ENCODE data around the gene PIRT. TPM values are rescaled to one million over a fixed set of nuclear protein-coding genes. Genes with fewer than 3 reads are reported as not detected.

The PIRT gene
- total RNA-seq, 6 experiments from 2014 or later, result not detected

DNA sequence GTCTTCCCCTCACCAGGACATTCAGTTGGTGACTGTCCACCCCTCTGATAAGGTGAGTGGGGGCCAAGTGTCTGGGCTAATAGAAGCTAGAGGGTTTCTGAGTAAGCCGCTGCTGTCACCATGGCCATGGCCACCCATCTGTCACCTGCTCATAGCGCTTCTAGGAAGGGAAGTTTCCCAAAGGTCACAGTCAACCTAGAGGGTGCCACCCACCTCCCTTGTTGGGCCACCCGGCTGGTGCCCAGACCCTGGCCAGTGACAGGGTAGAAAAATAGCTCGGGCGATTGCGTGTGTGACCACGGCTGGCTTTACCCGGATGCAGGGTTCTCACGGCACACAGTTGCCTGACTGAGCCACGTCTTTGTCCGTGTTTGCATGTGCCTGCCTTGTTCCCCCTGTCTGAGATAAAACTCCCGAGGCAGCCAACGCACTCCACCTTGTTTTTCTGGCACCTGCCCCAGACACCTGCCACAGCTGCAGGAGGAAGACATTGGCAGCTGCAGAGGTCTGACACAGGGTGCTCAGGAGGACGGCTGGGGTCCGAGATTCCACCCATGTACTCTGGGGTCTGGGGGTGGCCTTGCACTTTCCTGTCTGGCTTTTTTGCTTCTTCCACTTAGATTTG, 809 bp downstream of the PIRT start:
- Mint-ChIP-seq H3K4me1 (ENCODE audit: low read depth) (no peaks in the 10 kb centered on the region), H3K9me3 (no peaks in the 10 kb centered on the region), H3K4me3 (no peak overlapping the region), H3K27me3 (ENCODE audit: insufficient read depth) (peaks cover 7% of the 10 kb centered on the region; the same call in 1 of the 2 replicates), H3K27ac (no peak overlapping the region), H3K36me3 (ENCODE audit: low read depth) (no peaks in the 10 kb centered on the region)
- TF ChIP-seq, protein P1, sequence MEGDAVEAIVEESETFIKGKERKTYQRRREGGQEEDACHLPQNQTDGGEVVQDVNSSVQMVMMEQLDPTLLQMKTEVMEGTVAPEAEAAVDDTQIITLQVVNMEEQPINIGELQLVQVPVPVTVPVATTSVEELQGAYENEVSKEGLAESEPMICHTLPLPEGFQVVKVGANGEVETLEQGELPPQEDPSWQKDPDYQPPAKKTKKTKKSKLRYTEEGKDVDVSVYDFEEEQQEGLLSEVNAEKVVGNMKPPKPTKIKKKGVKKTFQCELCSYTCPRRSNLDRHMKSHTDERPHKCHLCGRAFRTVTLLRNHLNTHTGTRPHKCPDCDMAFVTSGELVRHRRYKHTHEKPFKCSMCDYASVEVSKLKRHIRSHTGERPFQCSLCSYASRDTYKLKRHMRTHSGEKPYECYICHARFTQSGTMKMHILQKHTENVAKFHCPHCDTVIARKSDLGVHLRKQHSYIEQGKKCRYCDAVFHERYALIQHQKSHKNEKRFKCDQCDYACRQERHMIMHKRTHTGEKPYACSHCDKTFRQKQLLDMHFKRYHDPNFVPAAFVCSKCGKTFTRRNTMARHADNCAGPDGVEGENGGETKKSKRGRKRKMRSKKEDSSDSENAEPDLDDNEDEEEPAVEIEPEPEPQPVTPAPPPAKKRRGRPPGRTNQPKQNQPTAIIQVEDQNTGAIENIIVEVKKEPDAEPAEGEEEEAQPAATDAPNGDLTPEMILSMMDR (IDR thresholded peaks at IDR 0.05), result no peak
- no peak for DNase-seq

DNA sequence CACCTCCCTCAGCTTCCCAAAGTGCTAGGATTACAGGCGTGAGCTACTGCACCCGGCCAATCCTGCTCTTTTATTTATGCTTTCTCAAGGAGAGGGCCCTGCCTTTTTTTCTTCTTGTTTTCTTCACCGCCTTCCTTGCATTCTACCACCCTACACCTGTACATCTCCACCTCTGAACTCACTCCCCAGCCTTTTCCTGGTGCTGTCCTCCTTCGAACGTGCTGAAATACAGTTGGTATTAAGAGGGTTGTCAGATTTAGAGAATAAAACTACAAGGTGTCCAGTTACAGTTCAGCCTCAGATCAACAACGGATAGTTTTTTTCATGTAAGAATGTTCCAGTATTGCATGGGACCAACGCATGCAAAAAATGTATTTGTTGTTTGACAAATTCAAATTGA, 1.7 kb downstream of the PIRT start:
- Mint-ChIP-seq H3K9me3 (no peaks in the 10 kb centered on the region; the same call in 1 of the 2 replicates), H3K36me3 (ENCODE audit: low read depth) (no peaks in the 10 kb centered on the region), H3K27ac (no peak overlapping the region), H3K27me3 (ENCODE audit: insufficient read depth) (peaks cover 7% of the 10 kb centered on the region; the same call in 1 of the 2 replicates), H3K4me3 (no peak overlapping the region), H3K4me1 (ENCODE audit: low read depth) (no peaks in the 10 kb centered on the region)
- no peak for DNase-seq
- TF ChIP-seq, protein P1 (IDR thresholded peaks at IDR 0.05), result no peak

DNA sequence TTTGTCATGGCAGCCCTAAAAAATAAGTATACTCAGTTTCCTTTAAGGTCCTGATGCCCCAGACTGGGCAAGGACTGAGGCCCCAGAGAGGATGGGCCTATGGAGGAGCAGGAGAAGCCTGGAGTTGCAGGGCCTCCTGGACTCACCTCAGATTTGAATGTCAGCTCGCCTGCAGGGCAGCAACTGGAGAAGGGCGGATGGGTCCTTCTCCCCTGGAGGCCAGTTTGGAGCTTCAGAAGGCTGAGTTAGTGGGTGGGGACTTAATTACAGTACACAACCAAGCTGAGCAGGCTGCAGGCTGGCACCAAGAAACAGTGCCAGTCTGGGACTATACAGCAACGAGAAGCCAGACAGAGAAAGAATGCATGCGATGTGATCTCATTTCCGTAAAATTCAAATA, 6.2 kb downstream of the PIRT start:
- TF ChIP-seq, protein P1 (IDR thresholded peaks at IDR 0.05), result no peak
- no peak overlapping the region for H3K27ac Mint-ChIP-seq
- H3K4me3 Mint-ChIP-seq, result no peak overlapping the region
- no peaks in the 10 kb centered on the region; the same call in 1 of the 2 replicates for H3K9me3 Mint-ChIP-seq
- no peaks in the 10 kb centered on the region for H3K36me3 Mint-ChIP-seq (ENCODE audit: low read depth)
- no peaks in the 10 kb centered on the region for H3K4me1 Mint-ChIP-seq (ENCODE audit: low read depth)
- peaks cover 7% of the 10 kb centered on the region for H3K27me3 Mint-ChIP-seq (ENCODE audit: insufficient read depth)
- no peak for DNase-seq

DNA sequence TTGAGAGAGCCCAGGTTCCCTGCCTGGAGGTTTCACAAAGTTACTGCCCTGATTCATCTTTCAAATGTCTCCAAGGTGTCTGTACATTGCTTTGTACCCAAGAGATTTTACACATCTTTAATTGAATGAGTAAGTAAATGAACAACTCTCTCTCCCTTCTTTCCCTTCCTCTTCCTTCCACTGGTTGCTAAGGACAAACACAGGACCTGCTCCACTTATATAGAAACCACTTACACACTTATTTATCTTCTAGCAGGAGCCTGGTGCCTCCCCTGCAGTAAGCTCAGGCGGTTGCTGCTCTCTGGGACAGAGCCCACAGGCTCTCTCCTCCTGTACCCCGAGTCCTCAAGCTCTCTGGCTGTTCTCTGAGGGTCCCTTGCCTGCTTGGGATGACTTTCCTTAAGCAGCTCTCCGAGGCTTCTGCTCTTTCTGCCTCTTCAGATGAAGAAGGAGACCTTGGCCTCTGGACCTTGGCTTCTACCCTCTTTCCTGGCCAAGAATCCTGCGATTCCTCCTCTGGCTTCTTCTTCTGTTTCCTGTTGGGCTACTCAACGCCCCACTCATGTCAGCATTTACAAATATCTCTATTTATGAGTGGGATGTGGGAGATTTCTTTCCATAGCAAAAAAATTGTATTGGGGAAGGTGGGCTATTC, 9.9 kb downstream of the PIRT start:
- Mint-ChIP-seq H3K4me1 (ENCODE audit: low read depth) (no peaks in the 10 kb centered on the region), H3K27ac (no peak overlapping the region), H3K4me3 (no peak overlapping the region), H3K27me3 (ENCODE audit: insufficient read depth) (no peaks in the 10 kb centered on the region; the same call in none of the 2 replicates), H3K9me3 (peaks cover 9% of the 10 kb centered on the region; the same call in 1 of the 2 replicates), H3K36me3 (ENCODE audit: low read depth) (no peaks in the 10 kb centered on the region)
- no peak for DNase-seq
- TF ChIP-seq, protein P1 (IDR thresholded peaks at IDR 0.05), result no peak

DNA sequence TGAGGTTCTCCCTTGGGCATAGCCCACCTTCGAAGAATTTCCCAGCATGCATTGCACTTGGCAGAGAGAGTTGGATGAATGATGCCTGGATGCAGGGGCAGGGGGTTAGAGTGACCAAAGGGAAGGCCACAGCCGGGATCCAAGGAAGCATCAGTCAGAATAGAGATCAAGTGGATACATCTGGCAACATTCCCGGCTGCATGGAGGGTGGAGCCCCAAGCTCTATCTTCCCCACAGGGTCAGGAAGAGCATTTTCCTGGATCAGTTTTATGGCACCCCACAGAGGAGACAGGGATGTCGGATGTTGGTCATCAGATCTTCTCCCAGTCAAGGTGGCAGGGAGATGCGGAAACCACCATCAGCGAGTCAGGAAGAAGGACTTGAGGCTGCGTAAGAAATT, 13.0 kb downstream of the PIRT start:
- H3K27ac Mint-ChIP-seq, result no peak overlapping the region
- H3K9me3 Mint-ChIP-seq, result peaks cover 18% of the 10 kb centered on the region; the same call in 1 of the 2 replicates

More for the DNA sequence above, 13.0 kb downstream of the PIRT start:
- H3K36me3 Mint-ChIP-seq (ENCODE audit: low read depth), result no peaks in the 10 kb centered on the region
- no peaks in the 10 kb centered on the region for H3K4me1 Mint-ChIP-seq (ENCODE audit: low read depth)
- no peak for DNase-seq
- H3K27me3 Mint-ChIP-seq (ENCODE audit: insufficient read depth), result no peaks in the 10 kb centered on the region; the same call in none of the 2 replicates
- TF ChIP-seq, protein P1 (IDR thresholded peaks at IDR 0.05), result no peak
- no peak overlapping the region for H3K4me3 Mint-ChIP-seq

Data from HFFc6 (cell line).